H1 (cell line): ENCODE results near the gene CAMK2A. TPM values are rescaled to one million over a fixed set of nuclear protein-coding genes. Genes with fewer than 3 reads are reported as not detected.

Experiments used
- CTCF ChIA-PET: fragments of 300-600 bp; sonication (Branson Sonifier 250); formaldehyde crosslinking; loops from one replicate; lab custom pipeline; 2021; ENCODE audit not compliant: partially characterized antibody; lab: Charles Lee
- POLR2A ChIA-PET: fragments of 300-600 bp; sonication (Branson Sonifier 250); formaldehyde crosslinking; loops from one replicate; lab custom pipeline; 2021; ENCODE audit warnings: inconsistent platforms; ENCODE audit not compliant: partially characterized antibody; lab: Charles Lee
- DNase-seq, 2 experiments: peaks; one replicate each; pipeline versions ENCODE4 v3.0.0 to v3.0.0-alpha.2; 2010 to 2022; ENCODE audit warnings: low spot score in 2 of 2, low read depth in 1 of 2, mixed read lengths in 1 of 2
- FAIRE-seq: peaks from 2 replicates; lab custom pipeline; 2011; peaks lifted over from hg19 to GRCh38; lab: Jason Lieb, UNC
- H2AFZ ChIP-seq: 2 replicates; pipeline ENCODE4 v1.8.1; 2012; ENCODE audit warnings: low read length, inconsistent platforms
- H2AK5ac ChIP-seq: 2 replicates; pipeline ENCODE4 v1.6.1; 2013; ENCODE audit warnings: low read depth, low read length
- H2BK120ac ChIP-seq: replicated peaks from 2 replicates; pipeline ENCODE3; 2013; ENCODE audit warnings: low read depth, low read length, inconsistent platforms
- H2BK12ac ChIP-seq: 2 replicates; pipeline ENCODE4 v1.6.1; 2013; ENCODE audit warnings: low read depth, low read length
- H2BK15ac ChIP-seq: 2 replicates; pipeline ENCODE4 v1.6.1; 2013; ENCODE audit warnings: low read length
- H2BK20ac ChIP-seq: 2 replicates; pipeline ENCODE4 v1.6.1; 2013; ENCODE audit warnings: low read length
- H2BK5ac ChIP-seq: 2 replicates; pipeline ENCODE4 v1.6.1; 2013; ENCODE audit warnings: low read depth, low read length
- H3K14ac ChIP-seq: 2 replicates; pipeline ENCODE4 v1.6.1; 2013; ENCODE audit warnings: inconsistent platforms; ENCODE audit not compliant: insufficient read length
- H3K18ac ChIP-seq: 2 replicates; pipeline ENCODE4 v1.6.1; 2013; ENCODE audit warnings: low read length; ENCODE audit errors: extremely low read depth
- H3K23ac ChIP-seq: 2 replicates; pipeline ENCODE4 v1.6.1; 2013; ENCODE audit warnings: inconsistent platforms; ENCODE audit not compliant: insufficient read length
- H3K23me2 ChIP-seq: 2 replicates; pipeline ENCODE4 v1.6.1; 2013; ENCODE audit warnings: low read depth, low read length
- H3K27ac ChIP-seq: 2 replicates; pipeline ENCODE4 v1.6.1; 2011; ENCODE audit warnings: low read depth, low read length, inconsistent platforms
- H3K27me3 ChIP-seq, 4 experiments: replicated peaks in 1 of 4; 1 replicate in 1 of 4; 2 replicates in 3 of 4; pipeline versions ENCODE4 v1.6.1 to v1.8.1; 2011 to 2013; ENCODE audit warnings: low read length in 3 of 4, mild to moderate bottlenecking in 3 of 4, inconsistent platforms in 2 of 4, mixed read lengths in 2 of 4, moderate library complexity in 1 of 4; ENCODE audit not compliant: control insufficient read depth in 3 of 4, insufficient read depth in 3 of 4; ENCODE audit errors: extremely low read depth in 1 of 4
- H3K36me3 ChIP-seq, 4 experiments: 2 replicates each; pipeline versions ENCODE4 v1.6.1 to v1.8.1; 2011 to 2013; ENCODE audit warnings: mild to moderate bottlenecking in 4 of 4, low read length in 3 of 4, moderate library complexity in 2 of 4, control low read depth in 1 of 4, inconsistent platforms in 1 of 4; ENCODE audit not compliant: insufficient read depth in 4 of 4, control insufficient read depth in 2 of 4
- H3K4ac ChIP-seq: replicated peaks from 2 replicates; pipeline ENCODE3; 2013; ENCODE audit warnings: low read length, low read depth, mixed read lengths, inconsistent platforms; ENCODE audit not compliant: insufficient read length
- H3K4me1 ChIP-seq, 4 experiments: replicated peaks in 1 of 4; 1 replicate in 1 of 4; 2 replicates in 3 of 4; pipeline versions ENCODE4 v1.6.1 to v1.8.1; 2011 to 2013; ENCODE audit warnings: low read length in 3 of 4, inconsistent platforms in 2 of 4, mixed read lengths in 1 of 4; ENCODE audit not compliant: insufficient read depth in 4 of 4, control insufficient read depth in 3 of 4
- H3K4me2 ChIP-seq, 2 experiments: 2 replicates each; pipeline versions ENCODE4 v1.6.1 to v1.8.1; 2011 to 2013; ENCODE audit warnings: low read depth in 2 of 2, low read length in 2 of 2, control low read depth in 1 of 2, inconsistent platforms in 1 of 2, mild to moderate bottlenecking in 1 of 2; ENCODE audit not compliant: insufficient read depth in 1 of 2
- H3K4me3 ChIP-seq, 4 experiments: fragments of 200-600, 300-600 bp in 1 of 4; sonication (generic), shearing (Covaris generic), sonication (Bioruptor Twin) in 1 of 4; 2 replicates each; pipeline versions ENCODE4 v1.5.1 to v1.8.1; 2011 to 2016; ENCODE audit warnings: low read length in 4 of 4, low read depth in 3 of 4, control low read depth in 2 of 4, inconsistent platforms in 2 of 4, mild to moderate bottlenecking in 2 of 4, mixed read lengths in 1 of 4, moderate library complexity in 1 of 4; ENCODE audit not compliant: insufficient read depth in 2 of 4; ENCODE audit errors: extremely low read depth in 1 of 4
- H3K56ac ChIP-seq: replicated peaks from 2 replicates; pipeline ENCODE3; 2013; ENCODE audit warnings: low read depth, mild to moderate bottlenecking, mixed read lengths, low read length, inconsistent platforms; ENCODE audit not compliant: insufficient read length
- H3K79me1 ChIP-seq: 2 replicates; pipeline ENCODE4 v1.6.1; 2013; ENCODE audit warnings: low read depth, low read length, control low read depth
- H3K79me2 ChIP-seq, 2 experiments: 2 replicates each; pipeline versions ENCODE4 v1.6.1 to v1.8.1; 2012 to 2013; ENCODE audit warnings: low read length in 2 of 2, mild to moderate bottlenecking in 2 of 2, inconsistent platforms in 1 of 2; ENCODE audit not compliant: insufficient read depth in 2 of 2, control insufficient read depth in 1 of 2
- H3K9ac ChIP-seq, 4 experiments: replicated peaks in 1 of 4; 1 replicate in 1 of 4; 2 replicates in 3 of 4; pipeline versions ENCODE4 v1.6.1 to v1.8.1; 2011 to 2013; ENCODE audit warnings: low read depth in 3 of 4, low read length in 3 of 4, control low read depth in 2 of 4, mild to moderate bottlenecking in 2 of 4, moderate library complexity in 2 of 4, inconsistent platforms in 1 of 4; ENCODE audit errors: extremely low read depth in 1 of 4
- H3K9me3 ChIP-seq, 2 experiments: 2 replicates each; pipeline versions ENCODE4 v1.6.1 to v1.8.1; 2012 to 2013; ENCODE audit warnings: mild to moderate bottlenecking in 2 of 2, moderate library complexity in 2 of 2, control low read depth in 1 of 2, inconsistent platforms in 1 of 2, low read depth in 1 of 2, low read length in 1 of 2, mixed read lengths in 1 of 2; ENCODE audit not compliant: insufficient read depth in 2 of 2
- H4K20me1 ChIP-seq, 2 experiments: replicated peaks in 1 of 2; 2 replicates each; pipeline versions ENCODE3 to v1.8.1; 2011 to 2013; ENCODE audit warnings: inconsistent platforms in 2 of 2, low read length in 2 of 2, mild to moderate bottlenecking in 1 of 2; ENCODE audit not compliant: insufficient read depth in 2 of 2, control insufficient read depth in 1 of 2
- H4K5ac ChIP-seq: 2 replicates; pipeline ENCODE4 v1.6.1; 2013; ENCODE audit warnings: low read length, low read depth, mixed read lengths, inconsistent platforms; ENCODE audit not compliant: insufficient read length
- H4K8ac ChIP-seq: 2 replicates; pipeline ENCODE4 v1.8.0; 2013; ENCODE audit warnings: mild to moderate bottlenecking, moderate library complexity, low read length, inconsistent platforms; ENCODE audit not compliant: insufficient read depth; ENCODE audit errors: extremely low read depth
- H4K91ac ChIP-seq: replicated peaks from 2 replicates; pipeline ENCODE3; 2013; ENCODE audit warnings: low read length, mixed read lengths, inconsistent platforms; ENCODE audit not compliant: insufficient read length
- CTCF ChIP-seq, 3 experiments: IDR thresholded peaks; 1 replicate in 2 of 3; 2 replicates in 1 of 3; pipeline versions ENCODE4 v1.5.1 to v1.6.1; 2011; ENCODE audit warnings: low read length in 3 of 3, mild to moderate bottlenecking in 3 of 3, inconsistent platforms in 2 of 3, low read depth in 1 of 3, moderate library complexity in 1 of 3; ENCODE audit not compliant: insufficient read depth in 1 of 3; ENCODE audit errors: control extremely low read depth in 1 of 3
- E2F6 ChIP-seq: IDR thresholded peaks from 2 replicates; pipeline ENCODE4 v1.6.1; 2012; ENCODE audit warnings: inconsistent platforms
- POLR2AphosphoS5 ChIP-seq: IDR thresholded peaks from 2 replicates; pipeline ENCODE4 v1.6.1; 2011; ENCODE audit warnings: low read depth, low read length
- RXRA ChIP-seq: IDR thresholded peaks from 2 replicates; pipeline ENCODE4 v1.6.1; 2011; ENCODE audit warnings: low read depth, mild to moderate bottlenecking, low read length, moderate library complexity; ENCODE audit not compliant: insufficient read depth
- SUZ12 ChIP-seq: fragments of 200-600 bp; sonication (generic); IDR thresholded peaks from 2 replicates; pipeline ENCODE4 v1.6.1; 2012; ENCODE audit warnings: mild to moderate bottlenecking, inconsistent platforms, low read length, moderate library complexity, mixed read lengths
- TCF12 ChIP-seq: IDR thresholded peaks from 2 replicates; pipeline ENCODE4 v1.6.1; 2011; ENCODE audit warnings: low read depth, mild to moderate bottlenecking, low read length
- ZNF274 ChIP-seq: IDR thresholded peaks from 2 replicates; pipeline ENCODE4 v1.7.0; 2012; ENCODE audit warnings: low read length, borderline replicate concordance; ENCODE audit errors: extremely low read depth
- WGBS, 2 experiments: shearing (Covaris generic) in 1 of 2; methylation state at CpG; one replicate each; pipeline versions ENCODE4 v1.1.6 to v1.1.7; 2013 to 2015; ENCODE audit warnings: low lambda C conversion rate in 2 of 2, mixed read lengths in 2 of 2, inconsistent platforms in 1 of 2, low coverage in 1 of 2, missing lambda C conversion rate in 1 of 2; ENCODE audit not compliant: insufficient replicate concordance in 2 of 2, insufficient coverage in 1 of 2, insufficient read length in 1 of 2; ENCODE audit errors: extremely low coverage in 1 of 2, missing lambda C conversion rate in 1 of 2; 5-methylcytosine and 5-hydroxymethylcytosine counted together
- polyA plus RNA-seq, 7 experiments: library from polyadenylated mRNA; depleted of rRNA in 3 of 7; stranded (reverse) in 5 of 7; unstranded in 2 of 7; fragments of >200 nt in 5 of 7; fragments of 200-250 nt in 2 of 7; gene quantifications; 1 replicate in 5 of 7; 2 replicates in 1 of 7; 4 replicates in 1 of 7; pipeline versions ENCODE4 v1.2.1 to v1.2.3, GENCODE V29; 2011 to 2013; ENCODE audit warnings: missing spikeins in 2 of 7, mixed read lengths in 2 of 7
- total RNA-seq: library from RNA; stranded (reverse); fragmentation: NEBNext Ultra II Directional; extraction: Animal tissue kit (Norgen Biotek cat#: 25700); gene quantifications from 2 replicates; pipeline ENCODE4 v1.2.1, GENCODE V29; 2021

Gene CAMK2A
- total and polyA plus RNA-seq, 2 of the 8 experiments (the other 6 are each of a cell fraction or from before 2014, with no cell fraction given): 0.20 to 0.28 TPM

- Histone ChIP-seq H2BK15ac (no peak overlapping the region), H3K9me3 (no peaks in the 10 kb centered on the region), H3K4ac (no peak overlapping the region), H2BK12ac (no peak overlapping the region), H2AFZ (no peak overlapping the region), H4K20me1 (no peaks in the 10 kb centered on the region), H3K79me1 (no peaks in the 10 kb centered on the region), H3K27ac (no peak overlapping the region), H3K14ac (no peak overlapping the region), H3K23me2 (no peaks in the 10 kb centered on the region; the same call in 1 of the 2 replicates), H3K56ac (no peak overlapping the region), H4K91ac (no peak overlapping the region), H2BK20ac (no peak overlapping the region), H3K9ac (no peak overlapping the region), H4K8ac (no peak overlapping the region; the same call in 1 of the 2 replicates), H3K4me2 (no peak overlapping the region), H3K36me3 (no peaks in the 10 kb centered on the region), H3K4me3 (no peak overlapping the region), H4K5ac (no peak overlapping the region), H2BK5ac (no peak overlapping the region), H3K79me2 (no peaks in the 10 kb centered on the region), H3K27me3 (no peaks in the 10 kb centered on the region), H2BK120ac (no peak overlapping the region), H2AK5ac (no peak overlapping the region), H3K23ac (no peak overlapping the region), H3K18ac (no peak overlapping the region), H3K4me1 (0 out of 7 replicates have a peak, but pooled peaks cover 0 to 2% (median 0%) of the 10 kb centered on the region in 4 experiments)
- no peak for FAIRE-seq
- TF ChIP-seq CTCF (IDR thresholded peaks at IDR 0.05; ENCODE audit: control extremely low read depth in 1 of 3, insufficient read depth in 1 of 3, low read depth in 1 of 3, low read length in 3 of 3) (no peak), RXRA (no peak), SUZ12 (no peak), ZNF274 (no peak), POLR2AphosphoS5 (no peak), E2F6 (no peak), TCF12 (no peak)
- no peak for DNase-seq
- 93% methylated on average over 3 of the region's 3 CpGs; no CpG with 5 or more reads in 1 of the 2 experiments for WGBS, 2 experiments
- ChIA-PET POLR2A (interaction anchor here (0.6 to 1.4 kb wide), 2 partner anchors 9 to 122 kb away, joined by 4 read pairs; no protein-coding TSS in a partner anchor), CTCF (interaction anchor here (0.6 to 2.6 kb wide), 11 partner anchors 10 to 105 kb away, joined by 3 to 10 read pairs (median 4); no protein-coding TSS in a partner anchor)
Measured at GRCh38 chr5:150245808-150246207, 43.8 kb downstream of the CAMK2A start.
